HCT116 (cell line): ENCODE data around the gene GUCY2D. TPM values are rescaled to one million over a fixed set of nuclear protein-coding genes. Genes with fewer than 3 reads are reported as not detected.
"Not testable (repeated sequence)": the region's sequence is repeated elsewhere in the genome, so short reads cannot be mapped to it uniquely, and the experiment has no call there.

ENCODE experiments used
- ATAC-seq: fragments of 200-7000 bp; cut with Tn5 transposase; 2 replicates; pipeline ENCODE4 v1.9.1; 2020; ENCODE audit warnings: mild to moderate bottlenecking, moderate library complexity
- BruUV-seq: library from RNA; stranded (reverse); fragments of 400-500 nt; replicated peaks from 2 replicates; lab custom pipeline; 2021; lab: Mats Ljungman, UMichigan
- CTCF ChIA-PET: fragments of 300-600 bp; sonication (Branson Sonifier 250); formaldehyde crosslinking; loops from one replicate; lab custom pipeline; 2021; ENCODE audit warnings: antibody characterized with exemption; lab: Charles Lee
- POLR2A ChIA-PET: fragments of 300-600, 350-600 bp; sonication (Branson Sonifier 250); formaldehyde crosslinking; loops from one replicate; lab custom pipeline; 2021; ENCODE audit warnings: antibody characterized with exemption; lab: Charles Lee
- RAD21 ChIA-PET, 2 experiments: fragments of 300-600 bp; sonication (Branson Sonifier 250); formaldehyde crosslinking; loops; one replicate each; lab custom pipeline; 2023; ENCODE audit warnings: low total read pairs in 2 of 2; ENCODE audit not compliant: uncharacterized antibody in 2 of 2, unreplicated experiment in 2 of 2, low non-redundant PET in 1 of 2; lab: Charles Lee
- DNase-seq: peaks from one replicate; pipeline ENCODE4 v3.0.0-alpha.2; 2010; ENCODE audit warnings: low read depth, low spot score
- H2AFZ ChIP-seq: fragments of 200-600 bp; shearing (Covaris generic), sonication (generic); 2 replicates; pipeline ENCODE4 v1.6.1; 2017; ENCODE audit warnings: low read depth, mixed run types, mixed read lengths, antibody characterized with exemption, low read length; ENCODE audit not compliant: poor library complexity, severe bottlenecking
- H3K27ac ChIP-seq: 2 replicates; pipeline ENCODE4 v1.5.1; 2012; ENCODE audit warnings: low read depth, low read length
- H3K27me3 ChIP-seq: fragments of 200-600 bp; sonication (generic); 2 replicates; pipeline ENCODE4 v1.6.1; 2016; ENCODE audit warnings: mixed run types, low read length, mixed read lengths; ENCODE audit not compliant: insufficient read depth
- H3K36me3 ChIP-seq, 2 experiments: fragments of 200-500 bp in 1 of 2; fragments of 200-600 bp in 1 of 2; sonication (Bioruptor generic) in 1 of 2; sonication (generic) in 1 of 2; 2 replicates each; pipeline versions ENCODE4 v1.5.1 to v1.6.1; 2014 to 2016; ENCODE audit warnings: low read length in 2 of 2, inconsistent platforms in 1 of 2, mixed read lengths in 1 of 2, mixed run types in 1 of 2; ENCODE audit not compliant: insufficient read depth in 2 of 2, control insufficient read depth in 1 of 2
- H3K4me1 ChIP-seq, 2 experiments: fragments of 200-600 bp in 1 of 2; sonication (generic) in 1 of 2; 2 replicates each; pipeline versions ENCODE4 v1.5.1 to v1.6.1; 2012 to 2017; ENCODE audit warnings: low read length in 2 of 2, inconsistent platforms in 1 of 2, mild to moderate bottlenecking in 1 of 2, mixed read lengths in 1 of 2, mixed run types in 1 of 2, moderate library complexity in 1 of 2; ENCODE audit not compliant: insufficient read depth in 2 of 2, control insufficient read depth in 1 of 2
- H3K4me2 ChIP-seq: fragments of 200-600 bp; sonication (generic); 2 replicates; pipeline ENCODE4 v1.6.1; 2017; ENCODE audit warnings: mixed run types, low read length, mixed read lengths
- H3K4me3 ChIP-seq, 2 experiments: fragments of 200-600 bp in 1 of 2; sonication (generic) in 1 of 2; replicated peaks in 1 of 2; 2 replicates each; pipeline ENCODE4 v1.5.1; 2011 to 2016; ENCODE audit warnings: low read length in 2 of 2, control low read depth in 1 of 2, low read depth in 1 of 2, mild to moderate bottlenecking in 1 of 2, mixed read lengths in 1 of 2, mixed run types in 1 of 2
- H3K79me2 ChIP-seq: fragments of 200-600 bp; sonication (generic); 2 replicates; pipeline ENCODE4 v1.6.1; 2017; ENCODE audit warnings: mild to moderate bottlenecking, mixed run types, low read length, moderate library complexity, mixed read lengths; ENCODE audit not compliant: insufficient read depth
- H3K9ac ChIP-seq: fragments of 200-600 bp; sonication (generic); 2 replicates; pipeline ENCODE4 v1.6.1; 2016; ENCODE audit warnings: low read length, mixed read lengths
- H3K9me2 ChIP-seq: fragments of 200-600 bp; sonication (generic), shearing (Covaris generic); 2 replicates; pipeline ENCODE4 v1.6.1; 2017; ENCODE audit warnings: mixed run types, mild to moderate bottlenecking, moderate library complexity; ENCODE audit not compliant: insufficient read depth
- H3K9me3 ChIP-seq, 2 experiments: fragments of 200-500 bp in 1 of 2; fragments of 200-600 bp in 1 of 2; sonication (Bioruptor generic) in 1 of 2; sonication (generic) in 1 of 2; 2 replicates each; pipeline ENCODE4 v1.6.1; 2014 to 2017; ENCODE audit warnings: low read length in 2 of 2, mixed read lengths in 2 of 2, inconsistent platforms in 1 of 2, low read depth in 1 of 2, mild to moderate bottlenecking in 1 of 2, mixed run types in 1 of 2, moderate library complexity in 1 of 2; ENCODE audit not compliant: control insufficient read depth in 1 of 2, insufficient read depth in 1 of 2
- H4K20me1 ChIP-seq: fragments of 200-600 bp; sonication (generic), shearing (Covaris generic); 2 replicates; pipeline ENCODE4 v1.6.1; 2017; ENCODE audit warnings: mixed run types, mild to moderate bottlenecking, moderate library complexity; ENCODE audit not compliant: insufficient read depth
- CTCF ChIP-seq, 3 experiments: fragments of 200-600 bp in 1 of 3; sonication (generic) in 1 of 3; IDR thresholded peaks in 2 of 3; conservative IDR thresholded peaks in 1 of 3; 2 replicates each; pipeline ENCODE4 v1.5.1; 2012 to 2017; ENCODE audit warnings: low read depth in 2 of 3, low read length in 2 of 3, antibody characterized with exemption in 1 of 3, borderline replicate concordance in 1 of 3, control low read depth in 1 of 3, mild to moderate bottlenecking in 1 of 3, mixed read lengths in 1 of 3, mixed run types in 1 of 3, moderate library complexity in 1 of 3; ENCODE audit not compliant: insufficient read depth in 1 of 3
- RAD21 ChIP-seq: IDR thresholded peaks from 2 replicates; pipeline ENCODE4 v1.6.1; 2012; ENCODE audit warnings: low read depth, mild to moderate bottlenecking
- SRF ChIP-seq: IDR thresholded peaks from 2 replicates; pipeline ENCODE4 v1.6.1; 2012; ENCODE audit warnings: low read depth
- YY1 ChIP-seq: IDR thresholded peaks from 2 replicates; pipeline ENCODE4 v1.6.1; 2011; ENCODE audit warnings: low read length, low read depth, moderate library complexity, mild to moderate bottlenecking; ENCODE audit not compliant: insufficient replicate concordance; ENCODE audit errors: extremely low read depth
- intact Hi-C: fragments of 100-400 bp; cut with micrococcal nuclease; formaldehyde crosslinking; loops from 2 replicates; pipeline ENCODE4 v1.10.0; 2022
- total RNA-seq: library from RNA; stranded (reverse); gene quantifications from one replicate; pipeline ENCODE4 v1.2.1, GENCODE V29; 2021; ENCODE audit not compliant: unreplicated experiment

The GUCY2D gene
- total RNA-seq, 1 experiment from 2014 or later, result 1.4 TPM

- H3K4me2 ChIP-seq, result peak overlapping the region; percentile 51
- H4K20me1 ChIP-seq, result no peaks in the 10 kb centered on the region
- ChIA-PET RAD21 (interaction anchor here in 1 of 2 experiments (1.0 kb wide), 2 partner anchors 9 to 13 kb away, joined by 3 to 4 read pairs; no protein-coding TSS in a partner anchor), POLR2A (interaction anchor here (0.6 to 1.4 kb wide), 4 partner anchors 50 to 185 kb away, joined by 3 to 15 read pairs (median 4); no protein-coding TSS in a partner anchor), CTCF (interaction anchor here (0.6 to 5.7 kb wide), 38 partner anchors 9 to 1462 kb away, joined by 3 to 35 read pairs (median 5); partner anchors contain the start of genes ALOXE3, KRABD2 and SLC25A35)
- no peak overlapping the region for H3K27ac ChIP-seq
- peak overlapping the region; percentile 99 for H2AFZ ChIP-seq
- no peak overlapping the region for H3K9ac ChIP-seq
- H3K4me3 ChIP-seq, result 0 out of 4 replicates have a peak overlapping the region, but pooled peaks of 1 of the 2 experiments have one; percentile 15
- BruUV-seq, result no TSS peak
- no peaks in the 10 kb centered on the region for H3K9me3 ChIP-seq
- H3K79me2 ChIP-seq, result no peaks in the 10 kb centered on the region
- ATAC-seq (peak; percentile 77), DNase-seq (peak; percentile 75)
- no peaks in the 10 kb centered on the region for H3K9me2 ChIP-seq
- H3K36me3 ChIP-seq, result no peaks in the 10 kb centered on the region
- no peaks in the 10 kb centered on the region for H3K27me3 ChIP-seq
- intact Hi-C loops, result loop anchor here (1.0 to 5.0 kb wide), 5 partner anchors 50 to 727 kb away; partner anchors contain the start of gene RPL26
- TF ChIP-seq CTCF (IDR thresholded peaks at IDR 0.05 in 2 of 3, conservative IDR thresholded peaks at IDR 0.05 in 1 of 3; ENCODE audit: borderline replicate concordance in 1 of 3, insufficient read depth in 1 of 3, low read depth in 2 of 3, low read length in 2 of 3) (peak; percentile 50 to 83 (median 78); a peak in 4 of 6 replicates), YY1 (peak; percentile 70), SRF (no peak), RAD21 (peak; percentile 91)
- peaks cover 0 to 20% of the 10 kb centered on the region in 2 experiments; a peak in 3 of 4 replicates for H3K4me1 ChIP-seq
Observed at GRCh38 chr17:8060274-8060673, 57.9 kb downstream of the GUCY2D start.

- H3K79me2 ChIP-seq, H3K9me2 ChIP-seq, H3K9ac ChIP-seq, H3K36me3 ChIP-seq, RAD21 ChIA-PET, H3K27me3 ChIP-seq, H3K4me2 ChIP-seq, H3K9me3 ChIP-seq, DNase-seq, BruUV-seq, H2AFZ ChIP-seq, ATAC-seq, H3K27ac ChIP-seq, H4K20me1 ChIP-seq, H3K4me3 ChIP-seq: not testable (repeated sequence)
- intact Hi-C loops, result loop anchor here (5.0 kb wide), 4 partner anchors 240 to 725 kb away; partner anchors contain the start of gene RPL26
- H3K4me1 ChIP-seq, result peaks cover 0 to 20% of the 10 kb centered on the region in 2 experiments; a peak in 3 of 4 replicates
- CTCF ChIA-PET, result interaction anchor here (1.1 to 3.6 kb wide), 5 partner anchors 12 to 239 kb away, joined by 3 to 29 read pairs (median 10); partner anchors contain the start of gene ALOXE3
- POLR2A ChIA-PET, result interaction anchor here (0.9 kb wide), 1 partner anchor 111 kb away, joined by 4 read pairs; no protein-coding TSS in a partner anchor
Observed at GRCh38 chr17:8061851-8062250, 59.4 kb downstream of the GUCY2D start.
